ENCODE measurements around the gene MRTFA.

- no peak for TF ChIP-seq CTCF (IDR thresholded peaks at IDR 0.05)
- TF ChIP-seq POLR2A (IDR thresholded peaks at IDR 0.05), result no peak
Measured at GRCh38 chr22:40403141-40403540, 233.4 kb downstream of the MRTFA start.

All from adrenal gland (tissue), 5 donors.